Measurements from ENCODE around the gene TMC8.

TMC8 gene

DNA sequence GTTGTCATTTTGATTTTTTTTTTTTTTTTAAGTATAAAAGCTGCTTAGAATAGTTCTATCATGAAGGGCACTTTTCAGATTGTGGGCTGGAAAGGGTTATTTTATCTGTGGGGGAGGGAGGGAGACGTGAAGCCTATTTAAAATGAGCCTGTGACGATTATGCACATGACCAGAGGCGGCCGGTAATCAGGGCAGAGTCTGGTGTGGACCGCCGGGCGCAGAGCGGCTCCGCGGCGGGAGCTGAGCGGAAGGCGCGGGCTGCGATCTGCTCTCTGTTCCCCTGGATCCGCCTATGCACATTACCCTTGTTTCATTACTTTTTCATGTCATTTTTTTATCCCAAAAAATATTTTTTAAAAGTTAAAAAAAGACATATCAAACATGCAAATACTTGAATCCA lies 25.5 kb upstream of the TMC8 start:
- no peak for DNase-seq (ENCODE audit: low read depth)
- TF ChIP-seq, protein P1, sequence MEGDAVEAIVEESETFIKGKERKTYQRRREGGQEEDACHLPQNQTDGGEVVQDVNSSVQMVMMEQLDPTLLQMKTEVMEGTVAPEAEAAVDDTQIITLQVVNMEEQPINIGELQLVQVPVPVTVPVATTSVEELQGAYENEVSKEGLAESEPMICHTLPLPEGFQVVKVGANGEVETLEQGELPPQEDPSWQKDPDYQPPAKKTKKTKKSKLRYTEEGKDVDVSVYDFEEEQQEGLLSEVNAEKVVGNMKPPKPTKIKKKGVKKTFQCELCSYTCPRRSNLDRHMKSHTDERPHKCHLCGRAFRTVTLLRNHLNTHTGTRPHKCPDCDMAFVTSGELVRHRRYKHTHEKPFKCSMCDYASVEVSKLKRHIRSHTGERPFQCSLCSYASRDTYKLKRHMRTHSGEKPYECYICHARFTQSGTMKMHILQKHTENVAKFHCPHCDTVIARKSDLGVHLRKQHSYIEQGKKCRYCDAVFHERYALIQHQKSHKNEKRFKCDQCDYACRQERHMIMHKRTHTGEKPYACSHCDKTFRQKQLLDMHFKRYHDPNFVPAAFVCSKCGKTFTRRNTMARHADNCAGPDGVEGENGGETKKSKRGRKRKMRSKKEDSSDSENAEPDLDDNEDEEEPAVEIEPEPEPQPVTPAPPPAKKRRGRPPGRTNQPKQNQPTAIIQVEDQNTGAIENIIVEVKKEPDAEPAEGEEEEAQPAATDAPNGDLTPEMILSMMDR (conservative IDR thresholded peaks at IDR 0.05; ENCODE audit: control insufficient read depth, insufficient read depth, low read depth, low read length), result no peak
- no peak overlapping the region for H3K4me3 ChIP-seq (ENCODE audit: control insufficient read depth, low read depth, low read length)

- DNase-seq (ENCODE audit: low read depth), result no peak
- TF ChIP-seq, protein P1 (conservative IDR thresholded peaks at IDR 0.05; ENCODE audit: control insufficient read depth, insufficient read depth, low read depth, low read length), result no peak
- no peak overlapping the region for H3K4me3 ChIP-seq (ENCODE audit: control insufficient read depth, low read depth, low read length)
Measured at GRCh38 chr17:78105551-78105950, 25.0 kb upstream of the TMC8 start.

GRCh38 chr17:78106211-78106610 lies 24.4 kb upstream of the TMC8 start:
- TF ChIP-seq, protein P1 (conservative IDR thresholded peaks at IDR 0.05; ENCODE audit: control insufficient read depth, insufficient read depth, low read depth, low read length), result no peak
- no peak for DNase-seq (ENCODE audit: low read depth)
- no peak overlapping the region for H3K4me3 ChIP-seq (ENCODE audit: control insufficient read depth, low read depth, low read length)

- peak; percentile 70 for DNase-seq (ENCODE audit: low read depth)
- TF ChIP-seq, protein P1 (conservative IDR thresholded peaks at IDR 0.05; ENCODE audit: control insufficient read depth, insufficient read depth, low read depth, low read length), result no peak
- no peak overlapping the region for H3K4me3 ChIP-seq (ENCODE audit: control insufficient read depth, low read depth, low read length)
Measured at GRCh38 chr17:78107457-78107856, 23.1 kb upstream of the TMC8 start.

GRCh38 chr17:78107976-78108725 lies 22.4 kb upstream of the TMC8 start:
- no peak for DNase-seq (ENCODE audit: low read depth)
- TF ChIP-seq, protein P1 (conservative IDR thresholded peaks at IDR 0.05; ENCODE audit: control insufficient read depth, insufficient read depth, low read depth, low read length), result no peak
- no peak overlapping the region for H3K4me3 ChIP-seq (ENCODE audit: control insufficient read depth, low read depth, low read length)

GRCh38 chr17:78108726-78109488 lies 21.7 kb upstream of the TMC8 start:
- TF ChIP-seq, protein P1 (conservative IDR thresholded peaks at IDR 0.05; ENCODE audit: control insufficient read depth, insufficient read depth, low read depth, low read length), result no peak
- no peak for DNase-seq (ENCODE audit: low read depth)
- H3K4me3 ChIP-seq (ENCODE audit: control insufficient read depth, low read depth, low read length), result no peak overlapping the region
